ENCODE results near the gene COL6A1. TPM values are rescaled to one million over a fixed set of nuclear protein-coding genes. Genes with fewer than 3 reads are reported as not detected.

COL6A1 gene
- total and polyA plus RNA-seq, 2 donors (not counting 3 experiments of a cell fraction or from before 2014, with no cell fraction given): 30.1 to 42.4 TPM

- intact Hi-C loops (cut with micrococcal nuclease): no loop called here
- dilution Hi-C loops (cut with MboI; ENCODE audit: extremely low pct_ligation_motif_present, low sequenced_read_pairs): no loop called here
- TF ChIP-seq CTCF (IDR thresholded peaks at IDR 0.05; ENCODE audit: extremely low read depth in 1 of 2, insufficient read depth in 1 of 2, low read depth in 1 of 2, low read length in 2 of 2) (no peak), GATA2 (IDR thresholded peaks at IDR 0.05; ENCODE audit: insufficient read depth, insufficient read length, low read depth, low read length) (no peak), MYC (IDR thresholded peaks at IDR 0.05; ENCODE audit: low read depth, low read length) (no peak), POLR2A (IDR thresholded peaks at IDR 0.05; ENCODE audit: low read depth, low read length) (no peak), FOS (IDR thresholded peaks at IDR 0.05; ENCODE audit: borderline replicate concordance, insufficient read depth, low read length) (no peak), EZH2 (IDR thresholded peaks at IDR 0.05; ENCODE audit: borderline replicate concordance, low read depth, low read length, severe bottlenecking) (no peak)
- Histone ChIP-seq H3K4me2 (ENCODE audit: insufficient read depth, low read length) (no peak overlapping the region), H3K9ac (replicated peaks; ENCODE audit: extremely low read depth, insufficient read depth, low read length) (no peak overlapping the region), H3K27ac (ENCODE audit: insufficient read depth, low read depth, low read length) (no peak overlapping the region), H4K20me1 (replicated peaks; ENCODE audit: control insufficient read depth, extremely low read depth, insufficient read depth, low read length) (no peaks in the 10 kb centered on the region), H3K79me2 (ENCODE audit: control insufficient read depth, insufficient read depth, low read length) (no peaks in the 10 kb centered on the region), H3K9me1 (replicated peaks; ENCODE audit: control insufficient read depth, extremely low read depth, insufficient read depth, low read length) (no peaks in the 10 kb centered on the region), H3K4me3 (replicated peaks in 1 of 3; ENCODE audit: insufficient read depth in 1 of 3, low read depth in 1 of 3, low read length in 3 of 3) (no peak overlapping the region), H3K4me1 (ENCODE audit: control insufficient read depth, extremely low read depth, insufficient read depth, low read length) (no peaks in the 10 kb centered on the region), H3K9me3 (replicated peaks; ENCODE audit: control insufficient read depth, insufficient read depth, low read length) (no peaks in the 10 kb centered on the region), H3K27me3 (ENCODE audit: control insufficient read depth in 2 of 2, insufficient read depth in 2 of 2, low read length in 2 of 2) (no peaks in the 10 kb centered on the region), H2AFZ (ENCODE audit: low read depth, low read length) (no peak overlapping the region), H3K36me3 (ENCODE audit: control insufficient read depth in 2 of 2, extremely low read depth in 1 of 2, insufficient read depth in 2 of 2, low read length in 2 of 2) (no peaks in the 10 kb centered on the region)
- no TSS peak for BruUV-seq (replicated peaks)
- DNase-seq (ENCODE audit: low read depth, low spot score): no peak
- CTCF ChIA-PET: no interaction called here
- FAIRE-seq: no peak
- POLR2A ChIA-PET: no interaction called here
Observed at GRCh38 chr21:46049890-46050667, 68.5 kb downstream of the COL6A1 start.

All from endothelial cell of umbilical vein (primary cell).